Measurements from ENCODE around the gene BCAS3. TPM values are rescaled to one million over a fixed set of nuclear protein-coding genes. Genes with fewer than 3 reads are reported as not detected.

The BCAS3 gene
- total RNA-seq, 1 donor from 2014 or later: 64.9 TPM

DNA sequence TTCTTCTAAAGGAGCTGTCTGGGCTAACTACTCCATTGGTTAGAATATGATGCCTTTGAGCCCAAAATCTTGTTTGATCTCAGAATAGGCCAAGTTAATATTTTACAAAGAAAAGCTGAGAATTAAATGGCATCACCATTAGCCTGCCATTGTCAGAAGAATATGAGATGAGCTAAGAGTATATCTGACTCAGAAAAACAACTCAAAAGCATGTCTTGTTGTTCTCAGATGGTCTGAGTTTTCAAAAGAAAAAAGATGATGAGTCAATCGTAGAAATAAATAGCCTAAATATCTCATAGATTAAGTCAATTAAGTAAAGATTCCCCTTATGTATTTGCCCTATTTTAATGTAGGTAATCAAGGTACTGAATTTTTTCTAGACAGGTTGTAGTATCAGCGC lies 524.9 kb downstream of the BCAS3 start:
- H3K4me3 Mint-ChIP-seq: no peak overlapping the region
- TF ChIP-seq CTCF (IDR thresholded peaks at IDR 0.05; ENCODE audit: unreplicated experiment): no peak

GRCh38 chr17:61203671-61204131 lies 526.0 kb downstream of the BCAS3 start:
- peaks cover 60% of the 10 kb centered on the region for H3K4me1 Mint-ChIP-seq
- H3K27me3 Mint-ChIP-seq (ENCODE audit: low read depth): no peaks in the 10 kb centered on the region

More for the DNA sequence above, 524.9 kb downstream of the BCAS3 start:
- H3K27ac Mint-ChIP-seq: no peak overlapping the region
- H3K4me1 Mint-ChIP-seq: peaks cover 56% of the 10 kb centered on the region
- H3K9me3 Mint-ChIP-seq: no peaks in the 10 kb centered on the region
- no peak for DNase-seq (ENCODE audit: low spot score in 2 of 2, unreplicated experiment in 2 of 2)
- H3K27me3 Mint-ChIP-seq (ENCODE audit: low read depth): no peaks in the 10 kb centered on the region
- H3K36me3 Mint-ChIP-seq: peaks cover 1% of the 10 kb centered on the region

GRCh38 chr17:61204456-61204855 lies 526.8 kb downstream of the BCAS3 start:
- no peak for TF ChIP-seq CTCF (IDR thresholded peaks at IDR 0.05; ENCODE audit: unreplicated experiment)
- peaks cover 60% of the 10 kb centered on the region for H3K4me1 Mint-ChIP-seq
- H3K4me3 Mint-ChIP-seq: no peak overlapping the region
- H3K27ac Mint-ChIP-seq: no peak overlapping the region
- H3K36me3 Mint-ChIP-seq: peaks cover 1% of the 10 kb centered on the region
- DNase-seq (ENCODE audit: low spot score in 2 of 2, unreplicated experiment in 2 of 2): no peak
- no peaks in the 10 kb centered on the region for H3K27me3 Mint-ChIP-seq (ENCODE audit: low read depth)
- no peaks in the 10 kb centered on the region for H3K9me3 Mint-ChIP-seq

More at GRCh38 chr17:61203671-61204131, 526.0 kb downstream of the BCAS3 start:
- H3K27ac Mint-ChIP-seq: peak overlapping the region; percentile 71
- no peak overlapping the region for H3K4me3 Mint-ChIP-seq
- peaks cover 1% of the 10 kb centered on the region for H3K36me3 Mint-ChIP-seq
- H3K9me3 Mint-ChIP-seq: no peaks in the 10 kb centered on the region
- no peak for DNase-seq (ENCODE audit: low spot score in 2 of 2, unreplicated experiment in 2 of 2)
- no peak for TF ChIP-seq CTCF (IDR thresholded peaks at IDR 0.05; ENCODE audit: unreplicated experiment)

- no peak for TF ChIP-seq CTCF (IDR thresholded peaks at IDR 0.05; ENCODE audit: unreplicated experiment)
- Mint-ChIP-seq H3K27me3 (ENCODE audit: low read depth) (no peaks in the 10 kb centered on the region), H3K4me1 (peaks cover 60% of the 10 kb centered on the region)
These were observed 527.8 kb downstream of the BCAS3 start for GRCh38 chr17:61205401-61205800.

DNA sequence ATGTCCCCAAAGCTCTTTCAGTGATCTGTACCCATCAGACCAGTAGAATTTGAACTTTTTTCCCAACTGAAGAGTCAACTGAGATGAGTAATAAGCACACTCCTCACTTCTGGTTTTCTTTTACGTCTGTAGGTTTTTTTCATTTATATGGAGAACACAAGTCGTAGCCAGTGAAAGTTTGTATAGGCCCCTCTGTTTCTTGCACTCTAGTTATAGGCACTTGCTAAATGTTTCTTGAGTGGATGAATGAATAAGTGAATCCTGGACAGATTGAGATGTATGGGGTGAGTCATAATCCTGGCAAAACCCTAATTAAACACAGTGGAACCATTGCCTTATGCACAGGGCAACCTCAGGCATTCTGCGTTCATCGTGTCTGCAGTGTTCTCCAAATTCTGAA lies 528.3 kb downstream of the BCAS3 start:
- Mint-ChIP-seq H3K27me3 (ENCODE audit: low read depth) (no peaks in the 10 kb centered on the region), H3K27ac (peak overlapping the region; percentile 72), H3K4me1 (peaks cover 61% of the 10 kb centered on the region), H3K36me3 (peaks cover 1% of the 10 kb centered on the region), H3K4me3 (no peak overlapping the region), H3K9me3 (no peaks in the 10 kb centered on the region)
- TF ChIP-seq CTCF (IDR thresholded peaks at IDR 0.05; ENCODE audit: unreplicated experiment): no peak
- DNase-seq (ENCODE audit: low spot score in 2 of 2, unreplicated experiment in 2 of 2): no peak

More at GRCh38 chr17:61205401-61205800, 527.8 kb downstream of the BCAS3 start:
- Mint-ChIP-seq H3K4me3 (no peak overlapping the region), H3K36me3 (peaks cover 1% of the 10 kb centered on the region), H3K27ac (peak overlapping the region; percentile 72), H3K9me3 (no peaks in the 10 kb centered on the region)
- no peak for DNase-seq (ENCODE audit: low spot score in 2 of 2, unreplicated experiment in 2 of 2)

- Mint-ChIP-seq H3K9me3 (no peaks in the 10 kb centered on the region), H3K27ac (no peak overlapping the region), H3K27me3 (ENCODE audit: low read depth) (no peaks in the 10 kb centered on the region), H3K36me3 (peaks cover 1% of the 10 kb centered on the region), H3K4me1 (peaks cover 64% of the 10 kb centered on the region), H3K4me3 (no peak overlapping the region)
- DNase-seq (ENCODE audit: low spot score in 2 of 2, unreplicated experiment in 2 of 2): no peak
- TF ChIP-seq CTCF (IDR thresholded peaks at IDR 0.05; ENCODE audit: unreplicated experiment): no peak
These were observed 529.3 kb downstream of the BCAS3 start for GRCh38 chr17:61206922-61207321.
